ENCODE measurements around the gene NPPA.

Gene NPPA

DNA sequence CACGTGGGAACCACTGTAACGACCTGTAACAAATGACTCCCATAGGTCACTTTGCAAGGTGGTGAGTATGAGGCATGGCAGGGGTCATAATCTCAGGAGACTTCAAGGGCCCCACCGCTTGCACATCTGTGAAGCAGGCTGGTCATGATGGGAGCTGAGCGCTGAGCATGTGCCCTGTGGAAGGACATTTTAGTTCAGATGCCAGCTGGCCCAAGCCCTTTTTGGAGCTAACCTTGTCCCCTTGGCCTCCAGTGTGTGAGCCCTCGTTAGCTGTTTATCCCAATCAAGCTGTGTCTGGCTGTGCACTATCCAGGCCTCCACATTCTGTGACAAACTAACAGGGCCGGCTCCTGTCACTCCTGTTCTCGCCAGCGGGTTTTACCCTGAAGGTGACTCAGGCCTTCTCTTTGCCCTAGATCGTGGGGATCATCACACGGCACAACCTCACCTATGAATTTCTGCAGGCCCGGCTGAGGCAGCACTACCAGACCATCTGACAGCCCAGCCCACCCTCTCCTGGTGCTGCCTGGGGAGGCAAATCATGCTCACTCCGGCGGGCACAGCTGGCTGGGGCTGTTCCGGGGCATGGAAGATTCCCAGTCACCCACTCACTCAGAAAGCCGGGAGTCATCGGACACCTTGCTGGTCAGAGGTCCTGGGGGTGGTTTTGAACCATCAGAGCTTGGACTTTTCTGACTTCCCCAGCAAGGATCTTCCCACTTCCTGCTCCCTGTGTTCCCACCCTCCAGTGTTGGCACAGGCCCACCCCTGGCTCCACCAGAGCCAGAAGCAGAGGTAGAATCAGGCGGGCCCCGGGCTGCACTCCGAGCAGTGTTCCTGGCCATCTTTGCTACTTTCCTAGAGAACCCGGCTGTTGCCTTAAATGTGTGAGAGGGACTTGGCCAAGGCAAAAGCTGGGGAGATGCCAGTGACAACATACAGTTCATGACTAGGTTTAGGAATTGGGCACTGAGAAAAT is 7.6 kb downstream of the NPPA start:
- Mint-ChIP-seq H3K4me3 (no peak overlapping the region), H3K9me3 (no peaks in the 10 kb centered on the region), H3K27ac (no peak overlapping the region), H3K36me3 (peaks cover 85% of the 10 kb centered on the region), H3K4me1 (peaks cover 6% of the 10 kb centered on the region)
- DNase-seq (ENCODE audit: low spot score in 2 of 2), result no peak
- ATAC-seq, result no peak

DNA sequence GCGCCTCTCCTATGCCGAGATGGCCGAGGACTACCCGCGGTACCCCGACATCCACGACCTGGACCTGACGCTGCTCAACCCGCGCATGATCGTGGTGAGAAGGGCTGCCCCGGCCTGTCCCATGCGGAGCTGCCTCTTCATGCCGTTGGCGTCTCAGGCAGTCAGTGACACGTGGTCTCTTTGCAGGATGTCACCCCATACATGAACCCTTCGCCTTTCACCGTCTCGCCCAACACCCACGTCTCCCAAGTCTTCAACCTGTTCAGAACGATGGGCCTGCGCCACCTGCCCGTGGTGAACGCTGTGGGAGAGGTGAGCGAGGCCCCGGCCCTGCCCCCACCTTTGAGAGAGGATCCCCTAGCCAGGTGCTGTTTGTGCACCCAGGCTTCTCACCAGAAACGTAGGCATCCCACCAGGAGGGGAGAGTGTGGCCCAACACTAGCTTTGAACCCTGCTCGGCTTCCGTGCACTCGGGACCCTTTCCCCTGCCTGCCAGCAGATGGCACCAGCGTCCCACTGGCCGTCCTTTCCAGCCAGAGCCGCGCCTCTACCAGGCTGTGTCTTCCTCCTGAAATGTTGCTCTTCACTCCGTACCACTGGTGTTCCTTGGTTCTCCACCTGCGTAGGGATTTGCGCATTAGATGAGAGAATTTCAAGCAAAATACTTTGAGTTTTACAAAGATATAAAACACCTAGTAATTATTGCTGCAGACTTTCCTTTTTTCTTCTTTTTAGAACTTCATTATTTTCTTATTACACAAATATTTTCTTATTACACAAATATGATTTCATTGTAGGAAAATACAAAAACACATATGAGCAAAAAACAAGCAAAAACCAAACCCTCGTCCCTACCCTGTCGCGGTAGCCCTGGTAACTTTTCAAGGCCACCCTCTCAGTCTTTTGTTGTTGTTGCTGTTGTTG is 9.0 kb downstream of the NPPA start:
- ATAC-seq (peak; percentile 83), DNase-seq (ENCODE audit: low spot score in 2 of 2) (peak; percentile 64 to 83)
- Mint-ChIP-seq H3K4me1 (peaks cover 11% of the 10 kb centered on the region), H3K27ac (no peak overlapping the region), H3K9me3 (no peaks in the 10 kb centered on the region), H3K36me3 (peaks cover 78% of the 10 kb centered on the region), H3K4me3 (no peak overlapping the region)

DNA sequence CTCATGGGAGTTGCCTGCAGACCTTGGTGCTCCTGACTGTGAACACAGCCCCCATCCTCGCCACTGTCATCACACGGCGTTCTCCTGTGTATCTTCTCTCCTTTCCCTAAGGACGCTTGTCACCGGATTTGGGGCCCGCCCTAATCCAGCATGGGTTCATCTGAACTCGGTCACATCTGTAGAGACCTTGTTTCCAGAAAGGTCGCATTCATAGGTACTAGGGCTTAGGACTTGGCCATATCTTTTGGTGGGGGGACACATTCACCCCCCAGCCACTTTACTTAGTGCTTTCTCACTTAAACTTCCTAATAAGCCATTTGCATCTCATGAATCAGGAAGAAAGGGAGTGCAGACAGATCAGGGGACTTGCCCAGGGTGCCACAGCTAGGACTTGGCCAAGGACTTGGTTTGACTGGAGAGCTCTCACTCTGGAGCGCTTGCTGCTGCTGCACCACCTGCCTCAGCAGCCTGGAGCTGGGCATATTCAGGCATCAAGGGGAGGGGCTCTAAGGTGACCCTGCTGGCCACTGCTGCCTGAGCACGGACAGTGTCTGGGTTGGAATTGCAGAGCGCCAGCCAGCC is 9.7 kb downstream of the NPPA start:
- Mint-ChIP-seq H3K9me3 (no peaks in the 10 kb centered on the region), H3K4me3 (no peak overlapping the region), H3K4me1 (peaks cover 11% of the 10 kb centered on the region), H3K36me3 (peaks cover 70% of the 10 kb centered on the region), H3K27ac (no peak overlapping the region)
- ATAC-seq, result no peak
- no peak for DNase-seq (ENCODE audit: low spot score in 2 of 2)

DNA sequence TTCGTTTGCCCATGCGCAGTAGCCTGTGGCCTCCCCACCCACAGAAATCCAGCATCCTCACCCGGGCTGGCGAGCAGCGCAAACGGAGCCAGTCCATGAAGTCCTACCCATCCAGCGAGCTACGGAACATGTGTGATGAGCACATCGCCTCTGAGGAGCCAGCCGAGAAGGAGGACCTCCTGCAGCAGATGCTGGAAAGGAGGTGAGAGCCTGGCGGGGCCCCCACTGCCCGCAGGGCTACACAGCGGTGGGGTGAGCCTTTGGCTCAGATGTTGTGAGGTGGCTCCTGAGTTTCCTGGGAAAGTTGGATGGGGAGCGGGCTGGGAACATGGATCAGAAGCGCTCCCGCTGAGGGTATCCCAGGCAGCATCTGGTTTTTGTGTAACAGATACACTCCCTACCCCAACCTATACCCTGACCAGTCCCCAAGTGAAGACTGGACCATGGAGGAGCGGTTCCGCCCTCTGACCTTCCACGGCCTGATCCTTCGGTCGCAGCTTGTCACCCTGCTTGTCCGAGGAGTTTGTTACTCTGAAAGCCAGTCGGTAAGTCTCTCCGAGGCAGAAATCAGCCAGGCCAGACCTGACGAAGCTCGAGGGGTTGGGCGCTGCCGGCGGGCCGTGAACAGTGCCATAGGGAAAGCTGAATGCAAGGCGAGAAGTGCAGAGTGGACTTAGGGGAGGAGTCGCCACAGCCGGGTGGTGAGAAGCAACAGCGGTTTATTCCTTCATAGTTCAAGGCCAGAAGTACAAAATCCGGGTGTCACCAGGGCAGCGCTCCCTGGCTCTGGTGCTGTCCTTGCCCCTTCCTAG is 10.4 kb downstream of the NPPA start:
- H3K9me3 Mint-ChIP-seq, result no peaks in the 10 kb centered on the region
- ATAC-seq, result no peak
- no peak overlapping the region for H3K4me3 Mint-ChIP-seq
- H3K36me3 Mint-ChIP-seq, result peaks cover 64% of the 10 kb centered on the region
- no peak for DNase-seq (ENCODE audit: low spot score in 2 of 2)
- H3K4me1 Mint-ChIP-seq, result peaks cover 11% of the 10 kb centered on the region
- H3K27ac Mint-ChIP-seq, result no peak overlapping the region

DNA sequence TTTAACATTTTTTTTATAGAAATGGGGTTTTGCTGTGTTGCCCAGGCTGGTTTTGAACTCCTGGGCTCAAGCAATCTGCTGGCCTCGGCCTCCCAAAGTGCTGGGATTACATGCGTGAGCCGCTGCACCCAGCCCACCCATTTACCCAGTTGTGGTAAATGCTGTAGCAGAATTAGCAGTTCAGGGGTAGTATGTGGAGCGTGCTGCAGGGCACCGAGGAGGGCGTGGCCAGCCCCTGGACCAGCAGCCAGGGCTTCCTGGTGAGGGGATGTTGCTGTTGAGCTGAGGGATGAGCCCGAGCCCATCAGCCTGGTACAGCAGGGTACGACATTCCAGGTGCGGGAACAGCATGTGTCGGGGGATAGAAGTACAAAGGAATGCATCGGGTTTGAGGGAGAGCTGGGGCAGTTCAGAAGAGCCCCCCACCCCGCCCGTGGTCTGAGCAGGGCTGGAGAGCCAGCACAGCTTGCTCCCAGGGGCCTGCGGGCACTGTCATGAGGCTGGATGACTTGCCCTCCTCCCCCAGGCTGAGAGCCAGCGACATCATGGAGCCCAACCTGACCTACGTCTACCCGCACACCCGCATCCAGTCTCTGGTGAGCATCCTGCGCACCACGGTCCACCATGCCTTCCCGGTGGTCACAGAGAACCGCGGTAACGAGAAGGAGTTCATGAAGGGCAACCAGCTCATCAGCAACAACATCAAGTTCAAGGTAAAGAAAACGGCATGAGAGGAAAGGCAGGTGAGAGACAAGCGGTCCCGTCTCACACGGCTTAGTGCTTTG is 11.9 kb downstream of the NPPA start:
- Mint-ChIP-seq H3K27ac (no peak overlapping the region), H3K4me3 (no peak overlapping the region), H3K4me1 (peaks cover 11% of the 10 kb centered on the region), H3K36me3 (peaks cover 59% of the 10 kb centered on the region), H3K9me3 (no peaks in the 10 kb centered on the region)
- ATAC-seq (no peak), DNase-seq (ENCODE audit: low spot score in 2 of 2) (no peak)

DNA sequence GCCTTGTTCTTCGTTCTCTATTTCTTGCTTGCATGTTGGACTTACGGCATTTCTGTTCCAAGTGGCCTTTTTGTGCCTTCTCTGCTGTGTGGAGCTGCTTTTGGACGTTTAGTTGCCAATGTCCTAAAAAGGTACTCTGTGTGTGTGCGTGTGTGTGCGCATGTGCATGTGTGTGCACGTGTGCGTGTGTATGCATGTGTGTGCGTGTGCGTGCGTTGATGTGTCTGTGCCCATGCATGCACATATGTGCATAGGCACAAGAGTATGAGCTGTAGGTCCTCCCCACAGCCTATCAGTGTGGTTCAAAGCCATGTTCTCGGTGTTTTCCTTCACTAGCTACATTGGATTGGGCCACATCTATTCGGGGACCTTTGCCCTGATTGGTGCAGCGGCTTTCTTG is 13.7 kb downstream of the NPPA start:
- DNase-seq (ENCODE audit: low spot score in 2 of 2), result no peak
- H3K36me3 Mint-ChIP-seq, result peaks cover 53% of the 10 kb centered on the region
- no peak overlapping the region for H3K27ac Mint-ChIP-seq
- no peaks in the 10 kb centered on the region for H3K9me3 Mint-ChIP-seq
- H3K4me1 Mint-ChIP-seq, result peaks cover 11% of the 10 kb centered on the region
- H3K4me3 Mint-ChIP-seq, result no peak overlapping the region
- ATAC-seq, result no peak

DNA sequence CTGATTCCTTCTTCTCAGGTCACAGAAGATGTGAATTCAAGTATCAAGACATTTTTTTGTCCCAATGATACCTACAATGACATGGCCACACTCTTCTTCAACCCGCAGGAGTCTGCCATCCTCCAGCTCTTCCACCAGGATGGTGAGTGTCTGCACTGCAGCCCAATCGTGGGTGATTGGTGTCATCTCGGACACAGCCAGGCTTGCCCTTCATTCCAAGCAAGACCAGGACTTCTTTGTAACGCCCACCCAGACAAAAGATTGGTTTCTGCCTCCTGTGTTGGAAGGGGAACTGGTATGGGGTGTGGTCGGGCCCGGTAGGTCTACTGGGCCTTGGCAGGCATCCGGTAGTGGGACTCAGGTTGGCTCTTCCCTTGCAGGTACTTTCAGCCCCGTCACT is 14.1 kb downstream of the NPPA start:
- Mint-ChIP-seq H3K4me1 (peaks cover 7% of the 10 kb centered on the region), H3K9me3 (no peaks in the 10 kb centered on the region), H3K27ac (no peak overlapping the region), H3K36me3 (peaks cover 53% of the 10 kb centered on the region), H3K4me3 (no peak overlapping the region)
- no peak for DNase-seq (ENCODE audit: low spot score in 2 of 2)
- no peak for ATAC-seq

DNA sequence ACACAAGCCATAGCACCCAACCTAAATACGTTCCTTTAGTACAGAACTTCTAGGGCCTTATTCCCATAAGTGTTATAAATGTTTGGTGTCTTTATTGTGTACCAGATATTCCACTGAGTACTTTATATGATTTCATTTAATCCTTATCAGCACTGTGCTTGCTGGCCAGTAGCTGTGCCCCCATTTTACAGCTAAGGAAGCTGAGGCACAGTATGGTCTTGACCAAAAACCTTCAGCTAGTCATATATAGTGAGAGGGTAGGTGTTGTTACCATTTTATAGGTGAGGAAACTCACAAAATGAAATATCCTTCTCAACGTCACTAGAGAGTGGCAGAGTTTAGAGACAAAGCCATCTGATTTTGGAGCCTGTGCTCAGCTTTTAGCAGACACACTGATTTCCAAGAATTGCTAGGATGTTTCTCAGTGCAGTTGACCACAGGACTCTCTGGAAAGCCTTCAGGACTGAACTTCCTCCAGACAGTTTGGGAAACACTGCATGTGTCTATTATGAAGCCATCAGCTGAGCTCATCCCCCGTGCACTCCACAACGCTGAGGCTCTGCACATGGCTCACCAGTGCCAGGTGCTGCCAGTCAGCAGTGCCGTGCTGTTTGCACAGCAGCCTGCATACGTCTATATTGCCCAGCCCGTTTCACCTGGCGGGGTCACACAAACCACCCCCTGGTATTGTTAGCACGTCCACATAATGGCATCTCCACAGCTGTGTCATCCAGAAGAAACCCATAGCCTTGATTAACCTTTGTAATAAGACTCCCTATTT is 15.4 kb downstream of the NPPA start:
- ATAC-seq, result no peak
- Mint-ChIP-seq H3K4me1 (peaks cover 5% of the 10 kb centered on the region), H3K9me3 (no peaks in the 10 kb centered on the region)

DNA sequence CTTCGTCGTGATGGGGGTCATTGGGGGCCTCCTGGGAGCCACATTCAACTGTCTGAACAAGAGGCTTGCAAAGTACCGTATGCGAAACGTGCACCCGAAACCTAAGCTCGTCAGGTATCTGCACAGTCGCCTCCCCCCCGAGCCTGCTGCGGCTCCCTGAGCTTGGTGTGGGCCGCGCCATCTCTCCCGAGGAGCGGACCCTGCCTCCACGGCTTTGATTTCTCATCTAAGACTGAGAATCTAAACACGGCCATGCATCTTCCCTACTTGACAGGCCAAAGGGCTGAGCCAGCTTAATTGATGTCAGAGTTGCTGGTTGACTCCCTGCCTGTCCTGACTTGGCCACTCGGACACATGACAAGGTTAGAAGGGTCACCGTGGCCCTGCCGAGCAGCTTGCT is 19.1 kb downstream of the NPPA start:
- ATAC-seq (no peak), DNase-seq (ENCODE audit: low spot score in 2 of 2) (no peak)
- Mint-ChIP-seq H3K4me3 (no peak overlapping the region), H3K9me3 (no peaks in the 10 kb centered on the region), H3K4me1 (no peaks in the 10 kb centered on the region), H3K27ac (peak overlapping the region; percentile 67), H3K36me3 (peaks cover 65% of the 10 kb centered on the region)

More for the DNA sequence above, 15.4 kb downstream of the NPPA start:
- peak overlapping the region; percentile 32 for H3K27ac Mint-ChIP-seq
- no peak for DNase-seq (ENCODE audit: low spot score in 2 of 2)
- H3K36me3 Mint-ChIP-seq, result peaks cover 58% of the 10 kb centered on the region
- H3K4me3 Mint-ChIP-seq, result no peak overlapping the region

DNA sequence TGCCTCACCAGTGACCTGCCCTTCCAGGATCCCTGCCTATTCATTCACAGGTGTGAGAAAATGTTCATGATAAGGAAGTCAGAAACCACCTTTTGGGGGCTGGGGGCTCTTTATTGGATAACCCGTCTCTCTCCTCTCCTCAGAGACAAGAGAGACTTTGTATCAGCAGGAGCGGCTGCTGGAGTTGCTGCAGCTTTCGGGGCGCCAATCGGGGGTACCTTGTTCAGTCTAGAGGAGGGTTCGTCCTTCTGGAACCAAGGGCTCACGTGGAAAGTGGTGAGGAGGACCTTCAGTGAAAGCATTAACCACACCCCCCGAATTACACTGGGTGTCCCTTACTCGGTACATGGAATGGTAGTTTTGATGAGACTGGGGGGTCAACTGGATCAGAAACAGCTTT is 20.6 kb downstream of the NPPA start:
- H3K36me3 Mint-ChIP-seq, result peaks cover 81% of the 10 kb centered on the region
- H3K4me1 Mint-ChIP-seq, result no peaks in the 10 kb centered on the region
- no peak overlapping the region for H3K4me3 Mint-ChIP-seq
- no peaks in the 10 kb centered on the region for H3K9me3 Mint-ChIP-seq
- no peak overlapping the region for H3K27ac Mint-ChIP-seq
- ATAC-seq, result no peak
- DNase-seq (ENCODE audit: low spot score in 2 of 2), result no peak

DNA sequence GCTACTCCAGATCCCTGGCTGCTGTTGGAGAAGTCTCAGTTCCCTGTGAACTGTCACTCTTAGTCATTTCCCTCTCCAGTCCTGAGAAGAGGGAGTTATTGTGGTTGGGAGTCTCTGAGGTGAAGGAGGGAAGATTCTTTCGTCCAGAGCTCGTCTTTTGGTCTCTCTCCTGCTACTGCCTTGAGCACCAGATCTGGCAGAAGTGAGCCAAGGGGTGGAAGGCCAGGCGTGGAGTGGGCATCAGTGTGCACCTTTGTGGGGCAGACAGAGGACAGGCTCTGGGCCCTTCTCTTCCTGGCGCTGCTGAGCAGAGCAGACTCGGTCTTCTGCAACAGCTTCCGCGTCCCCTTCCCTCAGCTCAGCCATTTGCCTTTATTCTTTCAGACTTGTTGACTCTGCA is 22.5 kb downstream of the NPPA start:
- ATAC-seq (no peak), DNase-seq (ENCODE audit: low spot score in 2 of 2) (no peak)
- H3K9me3 Mint-ChIP-seq, result no peaks in the 10 kb centered on the region
- no peak overlapping the region for H3K4me3 Mint-ChIP-seq
- H3K36me3 Mint-ChIP-seq, result peaks cover 86% of the 10 kb centered on the region
- no peak overlapping the region for H3K27ac Mint-ChIP-seq
- no peaks in the 10 kb centered on the region for H3K4me1 Mint-ChIP-seq

DNA sequence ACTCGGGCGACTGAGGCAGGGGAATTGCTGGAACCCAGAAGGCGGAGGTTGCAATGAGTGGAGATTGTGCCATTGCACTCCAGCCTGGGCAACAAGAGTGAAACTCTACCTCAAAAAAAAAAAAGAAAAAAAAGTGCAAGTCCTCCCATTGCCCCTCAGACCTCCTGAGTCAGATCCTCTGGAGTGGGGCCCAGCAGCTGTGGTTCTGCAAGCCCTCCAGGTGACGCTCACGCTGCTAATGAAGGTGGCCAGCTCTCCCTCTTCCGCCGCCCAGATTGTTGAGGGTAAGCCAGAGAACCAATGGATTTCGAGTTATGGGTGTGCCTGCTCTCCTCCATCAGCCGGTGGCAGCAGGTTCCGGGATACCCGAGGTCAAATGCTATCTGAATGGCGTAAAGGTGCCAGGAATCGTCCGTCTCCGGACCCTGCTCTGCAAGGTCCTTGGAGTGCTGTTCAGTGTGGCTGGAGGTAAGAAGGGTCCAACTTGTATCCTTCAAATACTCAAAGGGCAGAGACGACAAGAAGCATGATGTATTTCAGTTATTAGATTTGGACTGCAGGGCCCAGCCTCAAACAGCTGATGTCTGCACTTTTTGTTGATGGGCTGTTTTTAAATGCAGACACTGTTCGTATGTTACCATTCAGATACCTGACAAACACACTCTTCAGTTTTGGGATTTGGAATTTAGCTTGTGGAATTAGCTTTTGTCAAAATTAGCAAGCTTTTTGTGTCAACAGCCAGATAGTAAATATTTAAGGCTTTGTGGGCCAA is 24.0 kb downstream of the NPPA start:
- DNase-seq (ENCODE audit: low spot score in 2 of 2), result no peak
- Mint-ChIP-seq H3K36me3 (peaks cover 90% of the 10 kb centered on the region), H3K27ac (no peak overlapping the region), H3K4me1 (no peaks in the 10 kb centered on the region), H3K4me3 (no peak overlapping the region), H3K9me3 (no peaks in the 10 kb centered on the region)
- no peak for ATAC-seq

DNA sequence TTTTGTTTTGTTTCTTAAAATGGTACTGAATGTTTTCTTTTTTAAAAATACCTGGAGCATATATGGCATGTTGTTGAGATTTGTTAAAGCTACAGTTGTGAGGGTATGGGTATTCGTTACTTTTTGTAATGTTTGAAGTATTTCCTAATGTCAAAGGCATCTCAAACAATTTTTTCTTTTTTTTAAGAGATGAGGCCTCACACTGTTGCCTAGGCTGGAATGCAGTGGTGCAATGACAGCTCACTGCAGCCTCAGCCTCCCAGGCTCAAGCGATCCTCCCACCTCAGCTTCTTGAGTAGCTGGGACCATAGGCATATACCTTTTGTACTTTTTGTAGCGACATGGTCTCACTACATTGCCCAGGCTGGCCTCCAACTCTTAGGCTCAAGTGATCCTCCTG is 25.5 kb downstream of the NPPA start:
- no peak for ATAC-seq
- no peaks in the 10 kb centered on the region for H3K9me3 Mint-ChIP-seq
- H3K27ac Mint-ChIP-seq, result no peak overlapping the region
- no peak overlapping the region for H3K4me3 Mint-ChIP-seq
- peaks cover 90% of the 10 kb centered on the region for H3K36me3 Mint-ChIP-seq
- no peak for DNase-seq (ENCODE audit: low spot score in 2 of 2)
- H3K4me1 Mint-ChIP-seq, result no peaks in the 10 kb centered on the region

Measured in stimulated activated effector memory CD8-positive, alpha-beta T cell treated with anti-CD3 and anti-CD28 coated beads, Interleukin-12 subunit alpha, Interleukin-12 subunit beta, amount 100 ng/mL, for 72 hours (primary cell).